ENCODE data around the gene CETN3.

GRCh38 chr5:90379652-90380051, 29.9 kb downstream of the CETN3 start:
- TF ChIP-seq EMX1 (CRISPR knock-in tag; IDR thresholded peaks at IDR 0.05) (no peak), CTCF (IDR thresholded peaks at IDR 0.05) (no peak), PRDM15 (CRISPR knock-in tag; IDR thresholded peaks at IDR 0.05) (no peak), NFYB (CRISPR knock-in tag; conservative IDR thresholded peaks at IDR 0.05; ENCODE audit: low read depth) (no peak), HMGXB4 (CRISPR knock-in tag; IDR thresholded peaks at IDR 0.05) (no peak)

All from WTC11 (cell line).